ENCODE results near the gene GPC3.
"Not testable (repeated sequence)": the region's sequence is repeated elsewhere in the genome, so short reads cannot be mapped to it uniquely, and the experiment has no call there.

GPC3 gene

DNA sequence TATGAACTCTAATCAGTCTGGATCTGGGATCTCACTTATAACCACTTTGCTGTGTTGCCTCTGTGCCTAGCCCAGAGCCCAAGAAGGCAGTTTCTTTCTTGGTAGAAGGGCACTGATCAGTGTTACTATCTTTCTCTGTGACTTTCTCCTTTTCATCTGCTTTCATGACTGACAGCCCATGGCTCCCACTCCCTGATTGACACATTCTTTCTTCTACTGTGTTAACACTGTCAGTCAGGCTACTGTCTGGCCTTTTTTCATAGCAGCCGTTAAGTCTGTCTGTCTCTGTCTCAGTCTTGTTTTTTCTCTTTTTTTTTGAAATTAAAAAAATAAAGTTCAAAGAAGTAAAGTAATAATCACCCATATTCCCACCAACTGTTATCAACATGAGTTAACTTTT, 210.6 kb downstream of the GPC3 start:
- no peak overlapping the region for H3K27ac ChIP-seq
- TF ChIP-seq, protein P1, sequence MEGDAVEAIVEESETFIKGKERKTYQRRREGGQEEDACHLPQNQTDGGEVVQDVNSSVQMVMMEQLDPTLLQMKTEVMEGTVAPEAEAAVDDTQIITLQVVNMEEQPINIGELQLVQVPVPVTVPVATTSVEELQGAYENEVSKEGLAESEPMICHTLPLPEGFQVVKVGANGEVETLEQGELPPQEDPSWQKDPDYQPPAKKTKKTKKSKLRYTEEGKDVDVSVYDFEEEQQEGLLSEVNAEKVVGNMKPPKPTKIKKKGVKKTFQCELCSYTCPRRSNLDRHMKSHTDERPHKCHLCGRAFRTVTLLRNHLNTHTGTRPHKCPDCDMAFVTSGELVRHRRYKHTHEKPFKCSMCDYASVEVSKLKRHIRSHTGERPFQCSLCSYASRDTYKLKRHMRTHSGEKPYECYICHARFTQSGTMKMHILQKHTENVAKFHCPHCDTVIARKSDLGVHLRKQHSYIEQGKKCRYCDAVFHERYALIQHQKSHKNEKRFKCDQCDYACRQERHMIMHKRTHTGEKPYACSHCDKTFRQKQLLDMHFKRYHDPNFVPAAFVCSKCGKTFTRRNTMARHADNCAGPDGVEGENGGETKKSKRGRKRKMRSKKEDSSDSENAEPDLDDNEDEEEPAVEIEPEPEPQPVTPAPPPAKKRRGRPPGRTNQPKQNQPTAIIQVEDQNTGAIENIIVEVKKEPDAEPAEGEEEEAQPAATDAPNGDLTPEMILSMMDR (conservative IDR thresholded peaks at IDR 0.05) = no peak
- no peak for TF ChIP-seq ZFX (IDR thresholded peaks at IDR 0.05)

DNA sequence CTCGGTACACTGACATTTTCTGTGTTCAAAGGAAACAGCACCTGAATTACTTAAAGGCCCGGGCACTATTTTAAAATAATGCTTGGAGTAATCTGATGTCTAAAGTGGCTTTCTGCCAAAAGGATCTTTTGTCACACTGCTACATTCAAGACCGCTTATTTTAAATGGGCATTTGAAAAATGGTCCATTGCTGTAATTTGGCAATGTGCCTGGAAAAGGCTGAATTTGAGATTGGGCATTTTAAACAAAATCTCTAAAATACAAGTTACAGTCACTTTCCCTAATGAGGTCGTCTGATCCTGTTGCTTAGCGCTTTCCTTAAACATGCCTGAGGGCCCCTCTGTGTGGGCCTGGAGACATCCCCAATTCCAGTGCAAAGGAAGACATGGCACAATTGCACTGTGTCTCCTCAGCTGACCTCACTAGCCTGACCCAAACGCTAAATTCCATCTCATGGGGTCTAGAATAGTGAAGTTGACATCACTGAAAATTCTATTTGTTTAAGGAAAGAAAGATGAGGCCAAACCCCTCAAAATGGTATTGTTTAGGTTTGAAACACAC, 214.2 kb downstream of the GPC3 start:
- H3K27ac ChIP-seq = no peak overlapping the region
- TF ChIP-seq, protein P1 (conservative IDR thresholded peaks at IDR 0.05) = no peak
- no peak for TF ChIP-seq ZFX (IDR thresholded peaks at IDR 0.05)

DNA sequence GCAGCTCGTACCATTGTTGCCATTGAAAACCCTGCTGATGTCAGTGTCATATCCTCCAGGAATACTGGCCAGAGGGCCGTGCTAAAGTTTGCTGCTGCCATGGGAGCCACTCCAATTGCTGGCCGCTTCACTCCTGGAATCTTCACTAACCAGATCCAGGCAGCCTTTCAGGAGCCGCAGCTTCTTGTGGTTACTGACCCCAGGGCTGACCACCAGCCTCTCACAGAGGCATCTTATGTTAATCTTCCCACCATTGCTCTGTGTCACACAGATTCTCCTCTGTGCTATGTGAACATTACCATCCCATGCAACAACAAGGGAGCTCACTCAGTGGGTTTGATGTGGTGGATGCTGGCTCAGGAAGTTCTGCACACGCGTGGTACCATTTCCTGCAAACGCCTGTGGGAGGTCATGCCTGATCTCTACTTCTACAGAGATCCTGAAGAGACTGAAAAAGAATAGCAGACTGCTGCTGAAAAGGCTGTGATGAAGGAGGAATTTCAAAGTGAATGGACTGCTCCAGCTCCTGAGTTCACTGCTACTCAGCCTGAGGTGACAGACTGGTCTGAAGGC, 222.3 kb downstream of the GPC3 start:
- not testable (repeated sequence) for H3K27ac ChIP-seq

DNA sequence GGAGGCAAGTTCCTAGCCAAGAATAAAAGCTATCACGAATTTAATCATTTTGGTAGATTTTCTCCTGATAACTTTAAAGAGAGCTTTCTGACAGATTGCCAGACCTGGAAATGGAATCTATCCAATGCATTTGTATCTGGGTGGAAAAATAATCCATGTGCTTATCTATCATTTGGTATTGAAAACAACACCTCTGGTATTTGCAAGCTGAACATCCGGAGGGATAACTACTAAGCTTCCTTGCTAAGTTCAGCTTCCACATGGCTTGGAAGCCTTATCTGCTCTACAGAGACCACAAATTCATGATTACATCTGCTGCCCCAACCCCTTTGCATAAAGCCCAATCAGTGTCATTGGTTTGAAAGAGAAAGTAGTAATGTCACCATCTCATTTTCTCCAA, 230.7 kb downstream of the GPC3 start:
- TF ChIP-seq, protein P1 (conservative IDR thresholded peaks at IDR 0.05) = no peak
- no peak for TF ChIP-seq ZFX (IDR thresholded peaks at IDR 0.05)

DNA sequence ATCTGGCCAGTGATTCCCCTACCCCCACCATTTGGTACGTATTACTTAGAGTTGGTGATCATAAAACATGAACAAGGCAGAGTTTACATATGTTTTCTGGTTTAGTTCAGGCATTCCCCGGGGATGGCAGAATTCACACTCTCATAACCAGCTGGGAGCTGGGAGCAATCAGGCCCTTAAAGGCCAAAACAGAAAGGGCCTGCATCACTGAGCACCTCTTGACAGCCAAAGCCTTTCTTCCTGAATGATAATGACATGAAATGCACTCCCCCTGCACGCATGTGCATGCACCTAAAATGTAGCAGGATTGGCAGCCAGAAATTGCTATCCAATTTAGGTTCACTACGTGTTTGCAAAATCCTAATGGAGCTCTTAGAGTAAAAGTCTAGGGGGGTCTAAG, 235.4 kb downstream of the GPC3 start:
- no peak for TF ChIP-seq ZFX (IDR thresholded peaks at IDR 0.05)
- TF ChIP-seq, protein P1 (conservative IDR thresholded peaks at IDR 0.05) = no peak

More for the DNA sequence above, 230.7 kb downstream of the GPC3 start:
- H3K27ac ChIP-seq = no peak overlapping the region

DNA sequence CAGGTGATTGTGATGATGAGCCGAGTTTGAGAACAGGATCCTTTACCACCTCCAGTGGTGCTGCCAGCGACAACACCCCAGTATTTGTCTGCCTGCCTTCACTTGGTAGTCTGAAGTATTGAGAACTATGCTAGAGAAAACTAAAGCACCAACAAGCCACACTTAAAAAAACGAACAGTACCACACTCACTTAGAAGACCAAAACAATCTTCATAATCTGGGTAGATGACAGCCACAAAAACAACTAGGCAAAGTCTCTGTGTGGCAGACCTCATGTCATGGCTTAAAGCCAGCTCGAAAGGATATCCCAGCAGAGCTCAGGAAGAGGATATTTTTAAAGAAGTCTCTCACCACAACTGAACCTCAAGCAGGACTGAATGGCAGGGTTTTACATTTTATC, 236.0 kb downstream of the GPC3 start:
- TF ChIP-seq, protein P1 (conservative IDR thresholded peaks at IDR 0.05) = no peak
- TF ChIP-seq ZFX (IDR thresholded peaks at IDR 0.05) = no peak

More for the DNA sequence above, 235.4 kb downstream of the GPC3 start:
- no peak overlapping the region for H3K27ac ChIP-seq

DNA sequence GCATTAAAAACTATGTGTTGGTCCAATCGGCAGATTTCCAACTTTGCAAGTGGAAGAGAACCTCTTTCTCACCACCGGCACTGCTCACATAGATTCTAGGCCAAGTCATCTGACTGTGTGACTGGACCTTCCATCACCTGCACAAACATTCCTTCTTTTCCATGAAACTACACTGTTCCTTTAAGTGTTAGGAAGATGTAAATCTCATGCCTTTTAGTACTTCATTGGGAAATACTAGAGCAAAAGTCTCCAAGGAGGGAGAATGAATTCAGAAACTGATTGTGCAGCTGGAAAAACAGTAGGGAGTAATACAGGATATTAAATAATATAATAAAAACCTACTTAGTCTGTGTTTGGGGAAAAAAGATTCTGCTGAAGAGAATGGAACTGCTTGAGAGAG, 238.2 kb downstream of the GPC3 start:
- no peak overlapping the region for H3K27ac ChIP-seq
- no peak for TF ChIP-seq ZFX (IDR thresholded peaks at IDR 0.05)
- TF ChIP-seq, protein P1 (conservative IDR thresholded peaks at IDR 0.05) = no peak

More for the DNA sequence above, 236.0 kb downstream of the GPC3 start:
- H3K27ac ChIP-seq = no peak overlapping the region

DNA sequence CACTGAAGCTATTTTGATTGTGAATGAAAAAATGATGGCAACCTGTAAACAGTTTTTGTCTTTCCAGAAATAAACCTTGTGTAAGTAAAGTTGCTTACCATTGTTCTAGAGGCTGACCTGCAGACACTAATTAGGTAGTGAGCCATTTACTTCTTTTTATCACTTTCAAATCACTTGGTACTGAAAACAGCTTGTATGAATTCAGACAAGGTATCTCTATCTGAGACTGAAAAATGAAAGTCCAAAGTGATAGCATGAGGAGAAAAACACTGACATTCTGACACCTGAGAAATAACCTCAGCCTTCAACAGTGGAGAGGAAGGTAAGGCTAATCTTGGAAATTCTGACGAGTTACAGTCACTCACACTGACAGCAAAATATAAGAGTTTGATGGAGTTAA, 238.8 kb downstream of the GPC3 start:
- TF ChIP-seq, protein P1 (conservative IDR thresholded peaks at IDR 0.05) = no peak
- no peak for TF ChIP-seq ZFX (IDR thresholded peaks at IDR 0.05)
- H3K27ac ChIP-seq = no peak overlapping the region

Measured in C4-2B (cell line).